ENCODE results near the gene ADCK1.
"Not testable (repeated sequence)": the region's sequence is repeated elsewhere in the genome, so short reads cannot be mapped to it uniquely, and the experiment has no call there.

ADCK1 gene

DNA sequence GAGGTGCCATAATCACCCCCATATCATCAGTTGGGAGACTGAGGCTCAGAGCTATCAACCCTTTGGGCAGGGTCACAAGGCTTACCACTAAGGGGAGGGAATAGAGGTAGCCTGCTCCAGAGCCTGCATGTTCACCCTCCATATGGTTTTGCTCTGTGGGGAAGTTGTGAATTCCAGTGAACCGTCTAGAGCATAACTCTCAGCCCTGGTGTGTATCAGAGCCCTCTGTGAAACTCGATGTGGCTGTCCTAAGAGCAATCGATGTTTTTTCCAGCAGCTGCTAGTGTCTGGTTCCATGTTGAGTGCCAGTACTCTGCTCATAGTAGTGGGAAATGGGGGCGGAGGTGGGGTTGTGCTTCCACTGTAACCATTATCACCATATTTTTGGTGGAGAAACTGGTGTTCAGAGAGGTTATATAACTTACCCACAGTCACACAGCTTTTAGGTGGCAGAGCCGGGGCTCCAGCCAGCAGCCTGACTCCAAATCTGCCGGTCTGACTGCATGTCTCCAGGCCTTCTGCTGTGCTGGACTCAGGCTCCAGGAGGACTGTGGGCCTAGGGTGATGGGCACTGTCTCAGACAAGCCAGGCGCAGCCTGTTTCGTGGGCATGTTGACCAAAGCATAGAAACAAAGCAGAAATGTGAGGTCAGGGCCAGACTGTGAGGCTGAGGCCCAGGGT, 104.2 kb downstream of the ADCK1 start:
- no peak for DNase-seq (ENCODE audit: low read depth)

DNA sequence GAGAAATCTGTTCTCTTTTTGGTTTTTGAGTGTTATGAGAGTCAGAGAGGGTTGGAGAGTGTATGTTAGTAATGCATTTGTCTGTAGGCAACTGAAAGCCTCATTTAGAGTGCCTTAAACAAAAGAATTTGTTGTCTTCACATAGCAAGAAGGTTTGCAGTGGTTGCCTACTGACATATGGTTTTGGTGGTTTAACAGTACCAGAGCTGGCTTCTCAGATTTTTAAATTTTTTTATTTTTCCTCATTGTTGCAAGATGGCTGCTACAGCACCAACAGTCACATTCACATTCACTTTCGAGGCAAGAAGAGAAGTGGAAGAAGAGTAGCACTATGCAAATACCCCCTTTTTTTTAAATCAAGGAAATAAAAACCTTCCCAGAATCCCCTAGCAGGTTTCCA, 106.5 kb downstream of the ADCK1 start:
- DNase-seq (ENCODE audit: low read depth) = no peak

DNA sequence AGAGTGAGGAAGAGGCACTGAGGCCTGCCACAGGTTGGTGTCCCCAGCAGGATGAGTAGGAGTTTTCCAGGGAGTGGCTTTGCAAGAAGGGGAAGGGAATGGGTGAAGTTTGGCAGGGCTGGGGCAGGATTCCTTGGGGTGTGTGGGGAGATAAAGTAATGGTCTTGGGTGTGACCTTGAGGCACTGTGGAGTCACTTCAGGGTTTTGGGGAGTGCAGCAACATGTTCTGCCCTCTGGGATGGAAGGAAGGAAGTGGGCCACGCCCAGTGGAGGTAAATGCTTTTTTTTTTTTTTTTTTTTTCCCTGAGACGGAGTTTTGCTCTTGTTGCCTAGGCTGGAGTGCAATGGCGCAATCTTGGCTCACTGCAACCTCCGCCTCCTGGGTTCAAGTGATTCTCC, 108.9 kb downstream of the ADCK1 start:
- no peak for DNase-seq (ENCODE audit: low read depth)

DNA sequence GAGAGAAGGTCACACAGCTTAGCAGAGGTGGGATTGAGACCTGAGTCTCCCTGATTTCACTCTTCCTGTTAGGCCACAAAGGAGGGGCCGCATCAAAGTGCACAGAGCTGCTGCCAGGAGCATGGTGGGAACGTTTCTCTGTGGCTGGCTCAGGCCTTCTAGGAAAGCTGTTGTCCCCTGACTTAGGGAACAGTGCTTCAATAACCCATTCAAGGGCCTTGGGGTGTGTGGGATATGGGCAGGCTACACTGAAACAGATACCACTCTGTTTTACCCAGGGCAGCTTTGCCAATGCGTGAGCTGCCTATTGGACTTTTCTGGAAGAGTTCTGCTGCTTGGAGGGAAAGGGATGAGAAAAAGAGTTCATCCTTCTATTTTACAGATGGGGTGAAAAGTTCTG, 110.0 kb downstream of the ADCK1 start:
- DNase-seq (ENCODE audit: low read depth) = no peak

DNA sequence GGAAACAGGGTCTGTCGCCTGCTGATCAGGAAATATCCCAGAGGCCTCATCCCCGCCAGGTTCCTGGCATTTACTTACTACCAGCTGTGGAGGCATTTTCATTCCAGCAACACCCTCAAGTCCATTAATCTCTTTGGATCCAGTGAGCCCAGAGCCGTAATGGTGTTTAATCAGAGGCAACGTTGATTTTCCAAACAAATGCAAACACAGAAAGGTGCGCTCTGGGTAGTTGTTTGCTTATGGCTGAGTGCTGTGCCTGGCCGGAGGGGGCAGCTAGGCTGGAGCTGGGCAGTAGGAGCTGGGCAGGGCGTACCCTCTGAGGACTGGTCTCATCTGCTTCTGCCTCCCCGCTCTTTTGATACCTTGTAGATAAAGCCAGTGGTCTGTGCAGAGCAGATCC, 110.6 kb downstream of the ADCK1 start:
- DNase-seq (ENCODE audit: low read depth) = no peak

DNA sequence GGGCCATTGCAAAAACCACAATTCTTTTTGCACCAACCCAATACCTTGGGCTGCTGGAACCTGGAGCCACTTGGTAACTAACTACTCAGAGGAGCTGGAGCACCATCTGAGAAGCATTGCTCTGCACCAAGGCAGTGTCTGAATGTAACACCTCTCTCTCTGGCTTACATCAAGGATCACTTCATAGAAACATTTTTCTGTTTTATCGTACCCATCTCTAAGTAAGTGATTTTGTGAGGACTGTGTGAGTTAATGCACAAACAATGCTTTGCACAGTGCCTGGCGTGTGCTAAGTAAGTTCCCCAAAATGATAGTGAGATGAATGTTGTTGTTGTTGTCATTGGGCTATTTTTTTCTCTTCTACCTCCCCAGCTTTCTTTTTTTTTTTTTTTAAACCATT, 111.4 kb downstream of the ADCK1 start:
- no peak for DNase-seq (ENCODE audit: low read depth)

DNA sequence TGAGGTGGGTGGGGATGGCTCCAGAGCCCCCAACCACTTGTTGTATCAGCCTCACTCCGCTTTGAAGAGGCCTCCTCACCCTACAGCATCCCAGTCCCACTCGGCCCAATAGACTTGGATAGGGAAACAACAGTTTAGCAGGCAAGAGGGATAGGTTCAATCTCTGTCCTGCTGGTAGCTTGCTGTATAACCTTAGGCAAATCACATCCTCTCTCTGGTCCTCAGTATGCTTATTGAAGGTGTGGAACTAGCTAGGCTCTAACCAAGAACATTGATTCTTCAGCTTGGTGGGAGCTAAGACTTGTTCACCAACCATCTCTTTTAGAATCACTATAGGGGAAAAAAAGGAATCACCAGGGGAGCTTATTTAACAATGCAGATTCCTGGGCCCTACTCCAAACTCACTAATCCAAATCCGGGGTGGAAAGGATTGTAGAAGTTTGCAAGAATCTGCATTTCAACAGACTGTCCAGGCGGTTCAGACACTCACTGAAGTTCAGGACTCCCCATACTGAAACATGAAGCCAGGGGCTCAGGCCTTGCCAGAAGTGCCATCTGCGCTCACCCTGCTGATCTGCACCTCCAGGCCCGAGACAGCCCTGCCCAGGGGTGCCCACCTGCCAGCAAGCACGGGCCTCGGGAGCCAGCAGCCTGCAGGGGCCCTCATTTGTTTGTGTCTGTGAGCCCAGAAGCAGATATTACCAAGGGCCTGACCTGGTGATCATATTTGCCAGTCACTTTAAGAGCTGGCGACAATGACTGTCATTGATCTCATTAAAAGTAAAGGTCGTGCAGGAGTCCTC, 113.0 kb downstream of the ADCK1 start:
- DNase-seq (ENCODE audit: low read depth) = no peak

DNA sequence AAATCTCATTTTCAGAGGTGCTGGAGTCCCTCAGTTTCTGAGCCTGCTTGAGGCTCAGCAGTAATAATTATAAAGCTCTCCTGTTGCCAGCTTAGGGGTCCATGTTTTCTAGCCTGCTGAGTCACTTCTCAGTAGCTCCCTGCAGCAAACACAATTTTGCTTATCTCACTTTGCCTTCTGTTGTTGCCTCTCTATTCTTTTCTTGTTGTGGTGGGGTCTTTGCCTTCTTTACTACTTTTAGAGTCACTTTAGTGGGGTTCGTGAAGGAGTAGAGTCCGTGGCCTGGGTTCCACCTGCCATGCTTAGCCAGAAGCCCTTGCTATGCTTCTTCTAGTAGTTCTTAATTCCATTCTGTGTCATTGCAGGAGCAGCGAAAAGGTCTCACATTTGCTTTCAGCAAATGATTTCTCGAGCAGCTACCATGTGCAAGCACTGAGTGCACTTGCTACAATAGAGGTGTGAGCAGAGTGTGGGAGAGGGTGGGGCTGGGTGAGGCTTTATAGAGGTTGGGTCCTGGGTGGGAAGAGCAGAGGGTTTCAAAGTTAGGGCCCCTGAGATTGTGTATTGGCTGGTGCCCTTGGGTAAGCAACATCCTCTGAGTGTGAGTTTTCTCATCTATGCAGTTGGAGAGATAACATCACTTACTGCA, 114.3 kb downstream of the ADCK1 start:
- DNase-seq (ENCODE audit: low read depth) = no peak

DNA sequence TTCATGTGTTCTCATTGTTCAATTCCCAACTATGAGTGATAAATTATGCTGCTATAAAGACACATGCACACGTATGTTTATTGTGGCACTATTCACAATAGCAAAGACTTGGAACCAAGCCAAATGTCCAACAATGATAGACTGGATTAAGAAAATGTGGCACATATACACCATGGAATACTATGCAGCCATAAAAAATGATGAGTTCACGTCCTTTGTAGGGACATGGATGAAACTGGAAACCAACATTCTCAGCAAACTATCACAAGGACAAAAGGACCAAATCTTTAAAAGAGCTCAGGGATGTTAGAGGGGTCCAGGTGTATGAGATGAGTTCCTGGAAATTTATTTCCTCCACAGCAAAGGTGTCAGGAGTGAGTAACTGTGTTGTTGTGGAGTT, 115.5 kb downstream of the ADCK1 start:
- not testable (repeated sequence) for DNase-seq (ENCODE audit: low read depth)

DNA sequence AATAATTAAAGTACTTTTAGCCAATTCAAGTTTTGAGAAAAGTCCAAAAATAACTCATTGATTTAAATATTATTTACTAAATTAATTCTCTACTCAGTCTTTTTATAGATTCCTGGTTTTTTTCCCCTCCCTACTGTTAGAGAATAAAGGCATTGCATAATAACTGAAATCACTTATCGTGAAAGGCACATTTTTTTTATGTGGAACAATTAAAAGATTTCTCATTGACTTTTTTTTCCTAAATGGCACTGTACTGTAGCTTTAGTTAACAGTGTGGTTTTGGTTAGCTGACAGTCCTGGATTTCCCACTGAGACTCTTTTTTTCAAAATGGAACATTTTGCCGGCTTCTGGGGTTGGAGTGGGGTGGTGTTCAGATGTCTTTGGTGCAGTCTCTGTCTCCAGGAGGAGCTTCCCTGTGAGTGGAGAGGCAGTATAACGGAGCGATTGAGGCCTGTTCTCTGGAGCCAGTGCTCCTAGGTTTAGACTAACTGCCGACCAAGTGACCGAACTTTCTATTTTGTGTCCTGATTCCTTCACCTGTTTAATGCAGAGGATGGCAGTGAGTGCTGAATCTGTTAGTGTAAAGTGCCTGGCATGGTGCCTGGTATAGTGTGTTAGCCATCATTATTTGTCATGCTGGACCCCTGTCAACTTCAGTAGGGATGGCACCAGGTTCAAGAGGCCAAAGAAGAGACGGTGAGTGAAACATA, 117.7 kb downstream of the ADCK1 start:
- no peak for DNase-seq (ENCODE audit: low read depth)

DNA sequence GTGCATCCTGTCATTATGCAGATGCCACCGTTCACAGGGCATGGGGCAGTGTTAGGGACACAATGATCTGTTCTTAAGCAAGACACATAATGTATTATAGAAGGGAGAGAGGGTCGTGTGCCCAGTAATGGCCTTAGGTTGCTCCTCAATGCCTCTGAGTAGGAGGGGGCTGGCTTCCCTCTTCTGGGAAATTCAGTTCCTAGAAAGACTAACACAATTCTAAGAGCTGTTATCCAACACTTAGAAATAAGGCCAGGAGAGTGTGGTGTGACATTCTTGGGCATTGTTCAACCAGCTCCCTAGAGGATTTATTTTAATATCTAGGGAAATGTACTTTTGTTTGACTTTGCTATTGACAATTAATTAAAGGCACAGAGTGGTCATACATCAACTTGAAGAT, 118.5 kb downstream of the ADCK1 start:
- DNase-seq (ENCODE audit: low read depth) = no peak

DNA sequence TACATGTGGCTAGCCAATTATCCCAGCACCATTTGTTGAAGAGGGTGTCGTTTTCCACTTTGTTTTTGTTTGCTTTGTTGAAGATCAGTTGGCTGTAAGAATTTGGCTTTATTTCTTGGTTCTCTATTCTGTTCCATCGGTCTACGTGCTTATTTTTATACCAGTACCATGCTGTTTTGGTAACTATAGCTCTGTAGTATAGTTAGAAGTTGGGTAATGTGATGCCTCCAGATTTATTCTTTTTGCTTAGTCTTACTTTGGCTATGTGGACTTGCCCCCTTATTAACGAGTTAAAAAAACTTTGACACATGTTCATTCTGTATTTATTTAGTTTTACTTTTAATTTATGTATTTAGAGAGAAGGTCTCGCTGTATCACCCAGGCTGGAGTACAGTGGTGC, 120.4 kb downstream of the ADCK1 start:
- DNase-seq (ENCODE audit: low read depth) = no peak

DNA sequence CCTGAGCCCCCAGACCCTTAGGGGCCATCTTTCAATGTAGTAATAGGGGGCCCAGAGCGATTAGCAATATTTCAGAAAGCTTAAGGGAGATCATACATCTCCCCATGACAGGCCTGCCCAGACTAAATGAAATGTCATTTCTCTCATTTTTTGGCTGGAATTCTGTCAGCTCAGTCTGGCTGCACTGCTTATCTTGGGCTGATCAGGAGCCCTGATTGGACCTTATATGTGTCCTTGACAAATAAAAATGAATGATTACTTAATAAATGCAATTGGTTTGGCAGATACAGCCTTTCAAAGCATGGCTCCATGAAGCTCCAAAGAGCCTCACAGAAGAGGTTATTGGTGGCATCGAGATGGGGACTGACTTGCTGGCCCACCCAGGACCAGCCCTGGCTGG, 121.9 kb downstream of the ADCK1 start:
- DNase-seq (ENCODE audit: low read depth) = no peak

DNA sequence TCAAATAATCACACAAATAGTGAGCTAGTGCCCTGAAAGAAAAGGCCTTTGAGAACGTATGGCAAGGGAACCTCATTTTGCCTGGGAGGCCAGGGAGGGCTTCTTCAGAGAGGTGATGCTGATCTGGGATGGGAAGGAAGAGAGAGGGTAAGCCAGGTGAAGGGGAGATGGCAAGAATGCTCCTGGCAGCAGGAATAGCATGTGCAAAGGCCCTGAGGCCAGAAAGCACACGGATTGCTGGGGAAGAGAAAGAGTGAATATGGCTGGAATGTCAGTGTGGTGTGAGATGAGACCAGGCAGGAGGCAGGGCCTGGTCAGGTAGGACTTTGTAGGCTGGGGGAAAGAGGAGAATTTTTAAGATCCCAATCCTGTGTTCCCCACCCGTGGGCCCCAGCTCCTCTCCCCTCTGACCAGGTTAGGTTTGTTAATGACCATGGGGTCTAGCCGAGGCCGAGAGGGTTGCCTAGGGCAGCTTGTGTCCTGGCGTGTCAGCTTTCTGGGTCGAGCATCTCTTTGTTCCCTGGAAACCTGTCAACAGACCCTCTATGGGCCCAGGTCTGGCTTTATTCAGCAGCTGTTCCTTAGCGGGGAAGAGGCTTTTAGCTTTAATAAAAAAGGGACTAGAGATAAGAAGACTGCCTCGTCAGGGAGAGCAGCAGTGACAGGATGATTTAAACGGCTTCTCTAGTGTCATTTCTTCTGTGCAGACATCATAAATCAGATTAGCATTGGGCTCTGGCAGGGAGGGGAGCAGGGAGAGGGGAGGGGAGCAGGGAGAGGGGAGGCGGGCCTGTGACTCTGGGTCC, 123.4 kb downstream of the ADCK1 start:
- no peak for DNase-seq (ENCODE audit: low read depth)

DNA sequence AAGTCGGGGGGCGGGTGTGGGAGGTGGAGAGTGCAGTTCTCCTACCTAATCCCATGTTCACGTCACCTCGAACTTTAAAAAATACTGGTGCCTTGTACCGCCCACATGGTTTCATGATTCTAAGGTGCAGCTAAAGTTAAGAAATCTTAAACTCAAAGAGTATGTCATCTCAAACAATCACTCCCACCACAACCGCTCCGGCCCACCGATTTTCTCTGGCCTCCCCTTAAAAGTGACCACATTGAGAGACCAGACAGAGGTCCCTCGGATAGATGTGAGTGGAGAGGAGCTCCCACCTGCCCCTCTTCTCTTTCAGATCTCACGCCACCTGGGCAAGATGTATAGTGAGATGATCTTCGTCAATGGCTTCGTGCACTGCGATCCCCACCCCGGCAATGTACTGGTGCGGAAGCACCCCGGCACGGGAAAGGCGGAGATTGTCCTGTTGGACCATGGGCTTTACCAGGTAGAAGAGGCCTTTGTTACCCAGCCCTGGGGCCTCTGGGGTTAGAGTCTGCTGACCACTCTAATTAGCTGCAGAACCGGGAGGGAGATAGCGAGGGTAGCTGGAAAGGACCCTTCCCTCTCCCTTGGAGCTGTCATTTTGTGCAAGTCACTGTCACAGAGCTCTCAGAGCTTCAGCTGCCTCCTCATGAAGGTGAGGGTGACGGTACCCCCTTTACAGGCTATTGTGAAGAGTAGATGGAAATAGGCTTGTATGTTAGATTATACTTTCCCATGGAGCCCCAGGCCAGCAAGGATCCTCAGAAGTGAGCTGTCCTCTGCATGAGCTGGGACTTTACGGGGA, 124.4 kb downstream of the ADCK1 start:
- no peak for DNase-seq (ENCODE audit: low read depth)

DNA sequence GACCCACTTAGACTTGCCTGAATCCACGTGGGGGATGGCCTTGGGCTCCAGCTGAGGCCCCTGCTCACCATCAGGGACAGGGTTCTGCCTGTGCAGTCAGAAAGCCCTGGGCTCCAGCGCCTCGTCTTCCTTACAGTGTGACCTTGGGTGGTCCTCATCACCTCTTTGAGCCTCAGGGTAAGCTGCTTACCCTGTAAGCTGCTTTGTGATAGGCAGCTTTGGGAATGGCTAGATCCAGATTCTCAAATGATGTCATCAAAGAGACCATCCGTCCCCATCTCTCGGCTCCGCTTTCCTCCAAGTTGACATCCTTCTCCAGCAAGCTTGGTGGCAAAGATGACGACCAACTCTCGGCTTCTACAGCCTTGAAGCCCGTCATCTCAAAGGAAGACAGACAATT, 127.0 kb downstream of the ADCK1 start:
- DNase-seq (ENCODE audit: low read depth) = no peak

DNA sequence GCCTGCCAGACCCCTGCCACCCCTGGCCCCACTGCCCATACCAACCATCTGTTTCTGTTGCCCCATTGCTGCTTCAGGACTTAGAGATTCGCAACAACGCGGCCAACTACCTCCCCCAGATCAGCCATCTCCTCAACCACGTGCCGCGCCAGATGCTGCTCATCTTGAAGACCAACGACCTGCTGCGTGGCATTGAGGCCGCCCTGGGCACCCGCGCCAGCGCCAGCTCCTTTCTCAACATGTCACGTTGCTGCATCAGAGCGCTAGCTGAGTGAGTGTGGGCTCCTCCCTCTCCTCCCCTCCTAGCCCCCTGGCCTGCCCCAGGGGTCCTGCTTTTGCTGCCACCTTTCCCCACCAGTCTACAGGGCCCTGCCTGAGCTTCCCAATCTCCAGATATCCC, 131.5 kb downstream of the ADCK1 start:
- no peak for DNase-seq (ENCODE audit: low read depth)

DNA sequence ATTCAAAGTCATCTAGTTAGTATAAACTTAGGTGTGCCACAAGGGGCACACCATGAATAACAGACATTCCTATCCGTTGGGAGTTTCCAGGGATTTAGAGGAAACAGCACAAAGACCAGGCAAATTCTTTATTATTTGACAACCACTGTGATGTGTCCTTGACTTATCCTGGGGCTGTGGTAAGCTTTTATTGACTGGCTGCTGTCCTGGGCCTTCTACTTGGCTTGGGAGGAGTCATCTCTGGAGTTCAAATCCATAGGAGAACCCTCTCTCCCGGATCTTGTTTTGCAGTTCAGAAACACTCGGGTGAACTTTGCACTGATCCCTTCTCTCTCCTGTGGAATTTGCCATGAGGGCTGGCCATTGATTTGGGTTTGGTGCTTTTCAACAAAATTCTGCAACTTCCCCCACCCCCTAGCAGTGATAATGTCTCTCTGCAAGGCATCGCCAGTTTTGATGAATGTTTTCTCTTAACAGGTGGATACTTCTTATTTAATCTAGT, 136.3 kb downstream of the ADCK1 start:
- no peak for DNase-seq (ENCODE audit: low read depth)

DNA sequence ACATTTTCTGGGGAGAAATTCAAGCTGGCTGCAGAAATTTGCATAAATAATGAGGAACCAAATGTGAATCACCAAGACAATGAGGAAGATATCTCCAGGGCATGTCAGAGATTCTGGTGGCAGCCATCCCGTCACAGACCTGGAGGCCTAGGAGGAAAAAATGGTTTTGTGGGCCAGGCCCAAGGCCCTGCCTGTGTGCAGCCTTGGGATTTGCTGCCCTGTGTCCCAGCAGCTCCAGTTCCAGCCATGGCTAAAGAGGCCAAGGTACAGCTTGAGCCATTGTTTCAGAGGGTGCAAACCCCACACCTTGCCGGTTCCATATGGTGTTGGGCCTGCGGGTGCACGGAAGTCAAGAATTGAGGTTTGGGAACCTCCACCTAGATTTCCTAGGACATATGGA, 147.5 kb downstream of the ADCK1 start:
- no peak for DNase-seq (ENCODE audit: low read depth)

DNA sequence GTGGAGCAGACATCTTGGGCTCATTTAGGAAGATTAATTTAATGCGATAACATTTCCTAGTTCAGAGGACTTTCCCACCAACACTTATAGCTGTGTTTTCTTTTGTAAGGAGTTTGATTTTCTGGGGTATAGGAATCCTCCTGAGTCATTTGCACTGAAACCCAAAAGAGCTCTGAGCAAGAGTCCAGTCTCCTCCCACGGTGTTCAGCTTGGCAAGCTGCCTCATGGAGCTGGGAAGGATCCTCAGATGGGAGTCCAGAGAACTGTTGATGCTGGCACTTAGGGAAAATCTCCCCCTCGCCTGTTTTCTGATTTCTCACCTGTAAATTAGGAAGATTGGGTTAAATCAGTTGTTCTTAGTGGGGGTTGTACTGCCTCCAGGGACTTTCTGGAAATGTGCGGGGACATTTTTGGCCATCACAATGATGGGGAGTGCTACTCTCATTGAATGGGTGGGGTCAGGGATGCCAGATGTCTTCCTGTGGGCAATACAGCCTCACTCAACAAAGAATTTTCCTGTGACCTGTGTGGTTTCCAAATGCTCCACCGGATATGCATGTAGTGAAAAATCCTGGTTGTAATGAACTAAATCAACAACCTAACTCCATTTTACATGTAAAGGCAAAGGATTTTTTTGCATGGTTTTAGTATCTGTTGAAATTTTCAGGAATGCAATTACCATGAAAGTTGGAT, 150.6 kb downstream of the ADCK1 start:
- no peak for DNase-seq (ENCODE audit: low read depth)

Measured in activated gamma-delta T cell treated with anti-CD3 and anti-CD28 coated beads, Interleukin-2, amount 50 U/mL, for 16 hours (primary cell).